ENCODE results near the gene IL23A.

IL23A gene, protein sequence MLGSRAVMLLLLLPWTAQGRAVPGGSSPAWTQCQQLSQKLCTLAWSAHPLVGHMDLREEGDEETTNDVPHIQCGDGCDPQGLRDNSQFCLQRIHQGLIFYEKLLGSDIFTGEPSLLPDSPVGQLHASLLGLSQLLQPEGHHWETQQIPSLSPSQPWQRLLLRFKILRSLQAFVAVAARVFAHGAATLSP

DNA sequence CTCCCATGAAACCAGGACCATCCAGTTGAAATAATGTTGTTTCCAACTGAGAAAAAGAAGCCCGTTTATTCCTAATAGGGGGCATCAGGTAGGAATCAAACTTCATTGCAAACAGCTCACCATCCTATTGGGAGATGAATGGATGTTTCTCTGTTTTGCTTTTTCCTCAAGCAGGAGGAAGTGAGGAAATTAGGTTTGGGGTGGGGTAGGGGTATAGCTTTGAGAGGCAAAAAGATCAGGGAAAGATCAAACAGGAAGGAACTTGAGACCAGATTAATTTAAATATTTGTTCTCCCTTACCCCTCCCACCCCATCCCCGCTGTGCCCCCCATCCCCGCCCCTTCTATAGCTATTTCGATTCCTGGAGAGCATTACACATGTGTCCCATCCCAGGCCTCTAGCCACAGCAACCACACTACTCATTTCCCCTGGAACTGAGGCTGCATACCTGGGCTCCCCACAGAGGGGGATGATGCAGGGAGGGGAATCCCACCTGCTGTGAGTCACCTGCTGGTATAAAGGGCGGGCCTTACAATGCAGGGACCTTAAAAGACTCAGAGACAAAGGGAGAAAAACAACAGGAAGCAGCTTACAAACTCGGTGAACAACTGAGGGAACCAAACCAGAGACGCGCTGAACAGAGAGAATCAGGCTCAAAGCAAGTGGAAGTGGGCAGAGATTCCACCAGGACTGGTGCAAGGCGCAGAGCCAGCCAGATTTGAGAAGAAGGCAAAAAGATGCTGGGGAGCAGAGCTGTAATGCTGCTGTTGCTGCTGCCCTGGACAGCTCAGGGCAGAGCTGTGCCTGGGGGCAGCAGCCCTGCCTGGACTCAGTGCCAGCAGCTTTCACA, at the start of gene IL23A:
Gene IL23A, plus strand, starts transcription at position 577 of the 850 bp plus-strand sequence. Its CDS starts 161 bp downstream, at position 738.
- no peak within 1 kb of the TSS for H3K4me3 ChIP-seq (ENCODE audit: low read length)
- TF ChIP-seq, protein P1, sequence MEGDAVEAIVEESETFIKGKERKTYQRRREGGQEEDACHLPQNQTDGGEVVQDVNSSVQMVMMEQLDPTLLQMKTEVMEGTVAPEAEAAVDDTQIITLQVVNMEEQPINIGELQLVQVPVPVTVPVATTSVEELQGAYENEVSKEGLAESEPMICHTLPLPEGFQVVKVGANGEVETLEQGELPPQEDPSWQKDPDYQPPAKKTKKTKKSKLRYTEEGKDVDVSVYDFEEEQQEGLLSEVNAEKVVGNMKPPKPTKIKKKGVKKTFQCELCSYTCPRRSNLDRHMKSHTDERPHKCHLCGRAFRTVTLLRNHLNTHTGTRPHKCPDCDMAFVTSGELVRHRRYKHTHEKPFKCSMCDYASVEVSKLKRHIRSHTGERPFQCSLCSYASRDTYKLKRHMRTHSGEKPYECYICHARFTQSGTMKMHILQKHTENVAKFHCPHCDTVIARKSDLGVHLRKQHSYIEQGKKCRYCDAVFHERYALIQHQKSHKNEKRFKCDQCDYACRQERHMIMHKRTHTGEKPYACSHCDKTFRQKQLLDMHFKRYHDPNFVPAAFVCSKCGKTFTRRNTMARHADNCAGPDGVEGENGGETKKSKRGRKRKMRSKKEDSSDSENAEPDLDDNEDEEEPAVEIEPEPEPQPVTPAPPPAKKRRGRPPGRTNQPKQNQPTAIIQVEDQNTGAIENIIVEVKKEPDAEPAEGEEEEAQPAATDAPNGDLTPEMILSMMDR (conservative IDR thresholded peaks at IDR 0.05; ENCODE audit: low read depth, low read length): no peak
- no peak for DNase-seq (ENCODE audit: low read depth)

DNA sequence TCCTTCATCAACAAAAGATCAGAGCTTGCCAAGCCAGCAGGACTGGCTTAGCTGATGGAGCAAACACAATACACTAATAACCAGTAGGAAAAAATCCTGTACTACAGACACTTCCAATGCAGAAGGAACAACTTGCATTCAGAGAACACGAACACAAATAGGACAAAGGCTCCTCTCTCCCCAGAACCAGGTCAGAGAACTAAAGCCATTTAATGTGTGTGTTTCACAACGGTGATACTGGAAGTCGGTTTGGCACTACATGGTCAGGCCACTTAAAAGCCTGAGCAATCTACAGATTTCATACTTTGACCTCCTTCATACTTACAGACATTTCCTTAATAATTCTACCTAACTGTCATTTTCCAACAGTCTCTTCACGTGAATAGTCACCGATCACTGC, 44.9 kb upstream of the IL23A start:
- no peak overlapping the region for H3K4me3 ChIP-seq (ENCODE audit: low read length)
- TF ChIP-seq, protein P1 (conservative IDR thresholded peaks at IDR 0.05; ENCODE audit: low read depth, low read length): no peak
- DNase-seq (ENCODE audit: low read depth): no peak

DNA sequence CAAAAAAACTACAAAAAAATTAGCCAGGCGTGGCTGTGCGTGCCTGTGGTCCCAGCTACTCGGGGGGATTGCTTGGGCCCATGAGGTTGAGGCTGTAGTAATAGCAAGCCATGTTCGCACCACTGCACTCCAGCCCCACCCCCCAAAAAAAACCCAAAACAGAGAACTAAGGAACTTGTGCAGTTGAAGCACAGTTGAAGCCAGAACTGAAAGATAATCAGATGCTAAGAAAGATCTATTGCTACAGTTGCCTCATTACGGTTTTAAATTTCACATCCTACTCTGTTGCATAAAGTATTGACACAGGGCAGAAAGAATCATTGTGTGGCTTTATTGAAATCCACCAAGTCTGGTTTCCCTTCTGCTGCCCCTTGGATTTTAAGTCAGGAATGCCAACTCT, 42.4 kb upstream of the IL23A start:
- H3K4me3 ChIP-seq (ENCODE audit: low read length): no peak overlapping the region
- DNase-seq (ENCODE audit: low read depth): no peak
- TF ChIP-seq, protein P1 (conservative IDR thresholded peaks at IDR 0.05; ENCODE audit: low read depth, low read length): no peak

DNA sequence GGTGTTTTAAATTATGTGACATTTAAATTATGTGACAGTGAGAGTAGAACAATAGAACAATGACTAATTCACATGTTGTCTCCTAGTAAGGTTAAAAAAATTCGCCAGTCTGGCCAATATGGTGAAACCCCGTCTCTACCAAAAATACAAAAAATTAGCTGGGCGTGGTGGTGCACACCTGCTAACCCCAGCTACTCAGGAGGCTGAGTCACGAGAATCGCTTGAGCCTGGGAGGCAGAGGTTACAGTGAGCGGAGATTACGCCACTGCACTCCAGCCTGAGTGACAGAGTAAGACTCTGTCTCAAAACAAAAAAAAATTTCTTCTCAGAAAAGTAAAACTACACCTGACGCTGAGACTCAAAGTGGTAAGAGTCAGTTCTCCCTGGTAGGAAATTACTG, 41.3 kb upstream of the IL23A start:
- TF ChIP-seq, protein P1 (conservative IDR thresholded peaks at IDR 0.05; ENCODE audit: low read depth, low read length): no peak
- H3K4me3 ChIP-seq (ENCODE audit: low read length): no peak overlapping the region
- DNase-seq (ENCODE audit: low read depth): no peak

DNA sequence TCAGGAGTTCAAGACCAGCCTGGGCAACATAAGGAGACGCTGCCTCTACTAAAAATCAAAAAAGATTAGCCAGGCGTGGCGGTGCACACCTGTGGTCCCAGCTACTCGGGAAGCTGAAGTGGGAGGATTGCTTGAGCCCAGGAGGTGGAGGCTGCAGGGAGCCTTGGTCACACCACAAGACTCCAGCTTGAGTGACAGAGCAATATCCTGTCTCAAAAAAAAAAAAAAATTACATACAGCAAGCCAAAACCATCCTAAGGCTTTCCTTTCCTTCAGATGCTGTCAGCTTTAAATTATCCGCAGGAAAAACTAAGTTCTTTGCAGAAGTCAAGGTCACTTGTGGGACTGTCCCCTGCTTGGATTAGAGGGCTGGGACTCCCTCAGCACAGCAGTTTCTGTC, 39.9 kb upstream of the IL23A start:
- peak overlapping the region; percentile 78 for H3K4me3 ChIP-seq (ENCODE audit: low read length)
- DNase-seq (ENCODE audit: low read depth): no peak
- TF ChIP-seq, protein P1 (conservative IDR thresholded peaks at IDR 0.05; ENCODE audit: low read depth, low read length): no peak

DNA sequence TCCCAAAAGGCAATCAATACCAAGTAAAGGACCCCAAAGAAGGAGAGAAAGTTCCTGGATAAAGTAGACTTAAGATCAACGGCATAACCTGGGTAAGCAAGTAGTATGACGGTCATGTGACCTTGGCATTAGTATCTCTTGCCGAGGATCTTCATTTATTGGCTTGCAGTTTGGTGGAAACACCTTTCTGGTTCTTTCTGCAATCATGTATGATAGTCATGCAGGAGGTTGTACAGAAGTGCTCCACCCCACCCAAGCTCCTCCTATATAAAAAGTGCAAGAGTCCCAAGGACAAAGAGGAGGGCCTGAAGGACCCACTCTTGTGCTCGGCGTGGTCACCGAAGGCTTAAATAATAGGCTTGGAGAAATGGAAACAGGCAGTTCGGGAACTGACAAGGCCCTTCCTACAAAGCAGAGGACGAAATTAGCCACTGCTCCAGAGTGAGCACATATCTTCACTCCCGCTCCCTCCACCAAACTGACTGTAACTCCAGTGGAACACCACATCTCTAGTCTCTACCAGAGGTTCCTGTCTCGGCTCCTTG, 39.3 kb upstream of the IL23A start:
- TF ChIP-seq, protein P1 (conservative IDR thresholded peaks at IDR 0.05; ENCODE audit: low read depth, low read length): no peak
- DNase-seq (ENCODE audit: low read depth): peak; percentile 7

More for the DNA sequence above, 39.3 kb upstream of the IL23A start:
- H3K4me3 ChIP-seq (ENCODE audit: low read length): peak overlapping the region; percentile 78

Measured in retinal pigment epithelial cell (primary cell).